ENCODE results near the gene PPP6R2. TPM values are rescaled to one million over a fixed set of nuclear protein-coding genes. Genes with fewer than 3 reads are reported as not detected.

The PPP6R2 gene
- total RNA-seq, 4 donors from 2014 or later, result 23.8 to 86.3 (median 37.0) TPM

DNA sequence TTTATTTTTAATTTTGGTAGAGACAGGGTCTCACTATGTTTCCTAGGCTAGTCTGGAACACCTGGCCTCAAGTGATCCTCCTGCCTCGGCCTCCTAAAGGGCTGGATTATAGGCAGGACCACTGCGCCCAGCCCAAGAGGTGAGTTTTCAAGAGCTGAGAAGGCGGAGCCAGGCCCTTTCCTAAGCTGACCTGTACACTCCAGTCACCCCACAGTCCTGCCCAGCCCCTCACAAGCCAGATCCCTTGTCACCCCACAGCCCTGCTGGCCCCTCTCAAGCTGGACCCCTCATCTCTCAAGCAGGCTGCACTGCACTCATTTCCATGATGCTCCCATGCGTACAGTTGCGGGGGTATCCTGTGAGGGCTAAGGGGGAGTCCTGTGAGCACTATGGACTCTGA, 19.2 kb upstream of the PPP6R2 start:
- TF ChIP-seq, protein P1, sequence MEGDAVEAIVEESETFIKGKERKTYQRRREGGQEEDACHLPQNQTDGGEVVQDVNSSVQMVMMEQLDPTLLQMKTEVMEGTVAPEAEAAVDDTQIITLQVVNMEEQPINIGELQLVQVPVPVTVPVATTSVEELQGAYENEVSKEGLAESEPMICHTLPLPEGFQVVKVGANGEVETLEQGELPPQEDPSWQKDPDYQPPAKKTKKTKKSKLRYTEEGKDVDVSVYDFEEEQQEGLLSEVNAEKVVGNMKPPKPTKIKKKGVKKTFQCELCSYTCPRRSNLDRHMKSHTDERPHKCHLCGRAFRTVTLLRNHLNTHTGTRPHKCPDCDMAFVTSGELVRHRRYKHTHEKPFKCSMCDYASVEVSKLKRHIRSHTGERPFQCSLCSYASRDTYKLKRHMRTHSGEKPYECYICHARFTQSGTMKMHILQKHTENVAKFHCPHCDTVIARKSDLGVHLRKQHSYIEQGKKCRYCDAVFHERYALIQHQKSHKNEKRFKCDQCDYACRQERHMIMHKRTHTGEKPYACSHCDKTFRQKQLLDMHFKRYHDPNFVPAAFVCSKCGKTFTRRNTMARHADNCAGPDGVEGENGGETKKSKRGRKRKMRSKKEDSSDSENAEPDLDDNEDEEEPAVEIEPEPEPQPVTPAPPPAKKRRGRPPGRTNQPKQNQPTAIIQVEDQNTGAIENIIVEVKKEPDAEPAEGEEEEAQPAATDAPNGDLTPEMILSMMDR (IDR thresholded peaks at IDR 0.05; ENCODE audit: low read depth), result no peak

DNA sequence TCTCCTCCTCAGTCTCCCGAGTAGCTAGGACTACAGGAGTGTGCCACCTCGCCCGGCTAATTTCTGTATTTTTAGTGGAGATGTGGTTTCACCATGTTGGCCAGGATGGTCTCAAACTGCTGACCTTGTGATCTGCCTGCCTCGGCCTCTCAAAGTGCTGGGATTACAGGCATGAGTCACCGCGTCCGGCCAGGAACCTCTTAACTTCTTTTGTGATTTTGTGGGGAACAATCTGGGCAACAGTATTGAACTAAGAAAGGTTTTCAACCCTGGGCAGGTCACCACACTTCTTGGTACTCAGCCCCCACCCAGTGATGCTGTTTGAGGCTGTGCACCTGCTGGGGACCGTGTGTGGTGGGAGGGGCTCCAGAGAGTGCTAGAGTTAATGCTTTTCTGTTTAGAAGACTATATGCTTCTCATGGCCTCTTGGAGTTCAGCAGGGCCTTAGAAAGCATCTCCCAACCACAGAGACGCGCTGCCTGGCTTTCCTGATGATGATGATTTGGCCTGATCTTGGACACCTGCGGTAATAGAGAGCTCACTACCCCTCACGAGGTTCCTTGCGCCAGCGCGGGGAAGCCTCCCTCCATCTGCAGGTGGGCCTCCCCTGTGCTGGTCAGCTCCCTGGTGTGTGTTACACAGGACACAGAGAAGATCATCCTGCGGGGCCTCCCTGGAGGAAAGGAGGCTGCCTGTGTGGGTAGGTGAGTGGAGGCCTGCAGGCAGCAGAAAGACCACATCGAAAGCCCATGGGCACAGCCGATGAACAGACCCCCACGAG, 17.5 kb upstream of the PPP6R2 start:
- TF ChIP-seq, protein P1 (IDR thresholded peaks at IDR 0.05; ENCODE audit: low read depth), result no peak

DNA sequence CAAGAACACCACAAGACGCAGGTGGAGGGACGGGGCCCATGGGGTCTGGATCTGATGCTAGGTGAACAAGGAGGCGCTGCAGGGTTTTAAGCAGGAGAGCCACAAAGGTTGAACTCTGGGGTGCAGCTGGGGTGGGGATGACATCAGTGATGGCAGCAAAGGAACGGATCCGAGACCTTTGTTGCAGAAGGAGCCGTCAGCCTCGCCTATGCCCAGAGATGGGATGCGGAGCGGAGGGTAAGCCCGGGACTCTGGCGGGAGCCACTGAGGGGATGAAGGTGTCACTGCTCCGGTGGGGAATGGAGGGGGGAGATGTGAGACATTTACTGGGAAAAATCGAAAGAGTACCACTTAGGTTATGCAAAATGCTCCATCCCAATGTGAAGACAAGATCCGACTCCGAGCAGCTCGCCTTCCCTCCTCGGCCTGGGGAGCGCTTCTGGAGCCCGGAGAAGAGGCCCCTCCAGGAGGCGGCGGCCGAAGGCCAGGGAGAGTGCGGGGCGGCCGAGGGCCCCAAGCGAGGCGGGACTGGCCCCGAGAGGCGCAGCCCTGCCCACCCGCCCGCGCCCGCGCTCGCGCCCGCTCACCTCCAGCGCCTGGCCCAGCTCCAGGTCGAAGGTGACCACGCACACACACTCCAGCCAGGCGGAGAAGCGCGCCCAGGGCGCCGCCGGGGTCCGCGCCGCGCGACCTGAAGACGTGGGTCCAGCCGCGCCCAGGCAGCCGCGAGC, 16.7 kb upstream of the PPP6R2 start:
- TF ChIP-seq, protein P1 (IDR thresholded peaks at IDR 0.05; ENCODE audit: low read depth), result no peak

DNA sequence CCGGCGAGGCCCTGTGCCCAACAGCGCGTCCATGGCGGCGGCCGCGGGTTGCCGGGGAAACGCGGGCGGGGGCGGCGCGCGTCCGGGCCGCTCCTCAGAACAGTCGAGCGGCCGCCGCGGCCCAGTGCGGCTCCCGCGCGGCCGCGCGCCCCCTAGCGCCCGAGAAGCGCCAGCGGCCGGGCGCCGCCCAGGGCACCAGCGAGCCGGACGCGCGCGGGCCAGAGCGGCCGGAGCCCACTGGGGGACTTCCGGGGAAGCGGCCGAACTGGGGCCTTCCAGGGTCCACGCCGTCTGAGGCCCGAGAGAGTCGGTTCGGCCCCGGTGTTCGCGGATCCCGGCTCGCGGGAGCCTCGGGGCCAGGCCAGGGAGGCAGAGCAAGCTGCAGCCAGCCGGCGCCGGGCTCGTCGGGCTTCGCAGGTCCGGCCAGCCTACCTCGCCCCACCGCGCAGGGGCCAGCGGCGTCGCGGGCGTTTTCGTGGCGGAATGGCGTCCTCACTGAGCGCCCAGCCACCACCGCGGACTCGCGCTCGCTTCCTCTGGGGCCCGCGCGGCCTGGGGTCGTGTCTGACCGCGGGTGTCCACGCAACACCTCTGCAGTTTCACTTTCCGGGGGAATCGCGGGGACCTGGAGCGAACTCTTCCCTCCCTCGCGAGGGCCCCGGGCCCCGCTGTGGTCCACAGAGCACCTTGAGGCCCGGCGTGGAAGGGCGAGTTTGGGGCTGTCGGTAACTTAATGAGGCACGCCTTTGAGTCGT, 16.0 kb upstream of the PPP6R2 start, which contains the start of gene DENND6B:
Gene DENND6B (minus strand): TSS at position 57 of the 755 bp plus-strand sequence. CDS start 24 bp downstream, at position 33.
- TF ChIP-seq, protein P1 (IDR thresholded peaks at IDR 0.05; ENCODE audit: low read depth), result no peak

DNA sequence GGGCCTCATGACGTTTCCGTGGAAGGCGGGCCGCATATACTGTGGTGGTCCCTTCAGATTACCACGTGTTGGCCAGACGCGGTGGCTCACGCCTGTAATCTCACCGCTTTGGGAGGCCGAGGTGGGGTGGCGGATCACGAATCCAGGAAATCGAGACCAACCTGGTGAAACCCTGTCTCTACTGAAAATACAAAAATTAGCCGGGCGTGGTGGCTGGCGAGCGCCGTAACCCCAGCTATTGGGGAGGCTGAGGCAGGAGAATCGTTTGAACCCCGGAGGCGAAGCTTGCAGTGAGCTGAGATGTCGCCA, 15.5 kb upstream of the PPP6R2 start:
- TF ChIP-seq, protein P1 (IDR thresholded peaks at IDR 0.05; ENCODE audit: low read depth), result no peak

DNA sequence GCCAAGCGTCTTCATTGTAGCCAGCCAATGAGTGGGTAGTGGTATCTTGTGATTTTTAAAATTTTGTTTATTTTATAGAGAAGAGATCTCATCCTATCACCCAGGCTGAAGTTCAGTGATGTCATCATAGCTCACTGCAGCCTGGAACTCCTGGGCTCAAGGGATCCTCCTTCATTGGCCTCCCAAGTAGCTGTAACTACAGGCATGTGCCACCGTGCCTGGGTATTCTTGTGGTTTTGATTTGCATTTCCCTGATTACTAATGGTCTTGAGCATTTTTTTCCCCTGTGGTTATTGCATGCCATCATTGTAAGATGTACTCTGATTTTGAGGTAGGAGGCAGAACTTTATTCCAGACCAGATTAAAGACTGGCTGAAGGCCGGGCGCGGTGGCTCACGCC, 13.9 kb upstream of the PPP6R2 start:
- TF ChIP-seq, protein P1 (IDR thresholded peaks at IDR 0.05; ENCODE audit: low read depth), result no peak

Measured in subcutaneous adipose tissue (tissue), 4 donors.